Measurements from ENCODE around the gene KRT85.

GRCh38 chr12:52321418-52321817 lies 45.9 kb downstream of the KRT85 start:
- TF ChIP-seq EZH2 (IDR thresholded peaks at IDR 0.05; ENCODE audit: insufficient read depth, poor library complexity, severe bottlenecking) (no peak), EZH2phosphoT487 (IDR thresholded peaks at IDR 0.05; ENCODE audit: insufficient read depth, low read depth) (no peak)
